WERI-Rb-1 (cell line): ENCODE data around the gene TP63.

Source experiments
- DNase-seq: peaks from one replicate; pipeline ENCODE4 v3.0.0-alpha.2; 2020
- H3K27ac ChIP-seq: fragments of 250-450 bp; sonication (Bioruptor Pico); 2 replicates; pipeline ENCODE4 v1.5.1; 2020; ENCODE audit warnings: mild to moderate bottlenecking, moderate library complexity
- H3K27me3 ChIP-seq: fragments of 250-450 bp; sonication (Bioruptor Pico); 2 replicates; pipeline ENCODE4 v1.5.1; 2021; ENCODE audit warnings: mild to moderate bottlenecking, low read depth, moderate library complexity; ENCODE audit not compliant: insufficient read depth, severe bottlenecking
- H3K36me3 ChIP-seq: fragments of 250-450 bp; sonication (Bioruptor Pico); 2 replicates; pipeline ENCODE4 v1.5.1; 2020; ENCODE audit warnings: mild to moderate bottlenecking, moderate library complexity
- H3K4me3 ChIP-seq: 2 replicates; pipeline ENCODE4 v1.5.1; 2011; ENCODE audit warnings: low read depth, mild to moderate bottlenecking, control low read depth, low read length
- H3K9me3 ChIP-seq: fragments of 250-450 bp; sonication (Bioruptor Pico); 2 replicates; pipeline ENCODE4 v1.5.1; 2021; ENCODE audit warnings: mild to moderate bottlenecking, moderate library complexity; ENCODE audit not compliant: severe bottlenecking
- TF ChIP-seq, protein P1 (sequence below): IDR thresholded peaks from 2 replicates; pipeline ENCODE4 v1.5.1; 2011; ENCODE audit warnings: low read depth, mild to moderate bottlenecking, control low read depth, inconsistent platforms, low read length

TP63 gene

DNA sequence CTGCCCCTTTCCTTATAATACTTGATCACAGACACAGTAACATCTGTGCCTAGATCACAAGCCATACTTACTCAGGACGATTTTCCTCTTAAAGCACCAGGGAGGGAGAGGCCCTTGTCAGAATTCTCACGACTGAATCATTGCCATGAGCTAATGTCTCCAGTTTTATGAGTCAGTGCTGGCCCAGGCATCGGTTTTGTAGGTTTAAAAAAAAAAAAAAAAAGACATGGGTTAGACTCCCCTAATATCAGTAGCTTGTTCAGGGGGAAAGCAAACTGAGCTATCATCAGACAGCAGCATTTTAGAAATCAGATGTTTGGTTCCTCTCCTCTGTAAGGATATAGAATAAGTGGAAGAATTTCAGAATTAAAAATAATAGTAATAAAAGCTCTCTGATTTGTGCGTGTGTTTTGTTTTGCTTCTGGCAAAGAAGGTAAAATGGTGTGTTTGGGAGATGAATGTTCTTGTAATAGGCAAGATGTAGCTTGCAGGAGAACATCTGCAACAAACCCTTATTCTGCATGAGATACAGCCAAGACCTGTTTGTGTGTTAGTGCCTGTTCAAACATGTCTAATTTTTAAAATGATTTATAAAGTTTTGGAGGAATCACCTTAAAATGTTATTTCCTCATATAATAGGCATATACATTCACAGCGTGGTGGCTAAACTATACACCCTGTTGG is 193.6 kb downstream of the TP63 start:
- TF ChIP-seq, protein P1, sequence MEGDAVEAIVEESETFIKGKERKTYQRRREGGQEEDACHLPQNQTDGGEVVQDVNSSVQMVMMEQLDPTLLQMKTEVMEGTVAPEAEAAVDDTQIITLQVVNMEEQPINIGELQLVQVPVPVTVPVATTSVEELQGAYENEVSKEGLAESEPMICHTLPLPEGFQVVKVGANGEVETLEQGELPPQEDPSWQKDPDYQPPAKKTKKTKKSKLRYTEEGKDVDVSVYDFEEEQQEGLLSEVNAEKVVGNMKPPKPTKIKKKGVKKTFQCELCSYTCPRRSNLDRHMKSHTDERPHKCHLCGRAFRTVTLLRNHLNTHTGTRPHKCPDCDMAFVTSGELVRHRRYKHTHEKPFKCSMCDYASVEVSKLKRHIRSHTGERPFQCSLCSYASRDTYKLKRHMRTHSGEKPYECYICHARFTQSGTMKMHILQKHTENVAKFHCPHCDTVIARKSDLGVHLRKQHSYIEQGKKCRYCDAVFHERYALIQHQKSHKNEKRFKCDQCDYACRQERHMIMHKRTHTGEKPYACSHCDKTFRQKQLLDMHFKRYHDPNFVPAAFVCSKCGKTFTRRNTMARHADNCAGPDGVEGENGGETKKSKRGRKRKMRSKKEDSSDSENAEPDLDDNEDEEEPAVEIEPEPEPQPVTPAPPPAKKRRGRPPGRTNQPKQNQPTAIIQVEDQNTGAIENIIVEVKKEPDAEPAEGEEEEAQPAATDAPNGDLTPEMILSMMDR = no peak
- H3K36me3 ChIP-seq = no peaks in the 10 kb centered on the region
- no peaks in the 10 kb centered on the region for H3K9me3 ChIP-seq
- no peak overlapping the region for H3K4me3 ChIP-seq
- DNase-seq = no peak
- H3K27ac ChIP-seq = no peak overlapping the region
- H3K27me3 ChIP-seq = no peaks in the 10 kb centered on the region

DNA sequence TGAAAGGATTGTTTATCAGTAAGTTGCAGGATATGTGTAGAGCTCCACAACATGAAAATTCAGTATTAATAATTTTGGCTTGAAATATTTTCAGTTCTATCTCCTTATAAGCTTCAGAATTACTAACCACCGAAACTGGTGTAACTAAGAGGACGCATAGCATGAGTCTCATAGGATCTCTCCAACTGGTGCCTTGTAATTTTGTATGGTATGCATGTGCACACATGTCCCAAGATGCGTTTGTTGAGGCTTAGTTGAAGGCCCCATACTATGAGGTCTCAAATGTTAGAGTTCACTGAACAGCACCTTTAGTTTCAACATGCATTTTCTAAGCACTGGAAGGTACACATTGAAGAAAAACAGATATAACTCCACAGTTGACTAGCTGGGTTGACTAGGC is 195.4 kb downstream of the TP63 start:
- Histone ChIP-seq H3K27me3 (no peaks in the 10 kb centered on the region), H3K27ac (no peak overlapping the region), H3K9me3 (no peaks in the 10 kb centered on the region), H3K4me3 (no peak overlapping the region), H3K36me3 (no peaks in the 10 kb centered on the region)
- no peak for DNase-seq
- TF ChIP-seq, protein P1 = no peak

DNA sequence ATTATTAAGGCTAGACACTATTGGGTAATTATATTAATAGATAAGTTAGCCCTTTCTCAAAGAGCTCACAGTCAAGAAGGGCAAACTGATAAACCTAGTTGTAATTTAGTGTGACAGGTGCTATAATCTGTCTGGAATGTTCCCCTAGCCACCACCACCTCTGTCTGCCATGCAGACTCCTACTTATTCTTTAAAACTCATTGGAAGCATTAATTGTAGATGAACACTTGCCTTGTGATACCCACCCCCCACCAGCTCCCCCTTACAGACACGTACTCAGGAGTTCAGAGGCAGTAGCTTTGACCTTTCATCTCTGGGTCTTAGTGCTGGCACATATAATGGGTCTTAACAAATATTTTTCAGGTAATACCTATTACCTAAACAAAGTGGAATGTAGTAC is 195.9 kb downstream of the TP63 start:
- H3K36me3 ChIP-seq = no peaks in the 10 kb centered on the region
- H3K4me3 ChIP-seq = no peak overlapping the region
- TF ChIP-seq, protein P1 = no peak
- no peak for DNase-seq
- H3K27ac ChIP-seq = no peak overlapping the region
- no peaks in the 10 kb centered on the region for H3K9me3 ChIP-seq
- no peaks in the 10 kb centered on the region for H3K27me3 ChIP-seq

DNA sequence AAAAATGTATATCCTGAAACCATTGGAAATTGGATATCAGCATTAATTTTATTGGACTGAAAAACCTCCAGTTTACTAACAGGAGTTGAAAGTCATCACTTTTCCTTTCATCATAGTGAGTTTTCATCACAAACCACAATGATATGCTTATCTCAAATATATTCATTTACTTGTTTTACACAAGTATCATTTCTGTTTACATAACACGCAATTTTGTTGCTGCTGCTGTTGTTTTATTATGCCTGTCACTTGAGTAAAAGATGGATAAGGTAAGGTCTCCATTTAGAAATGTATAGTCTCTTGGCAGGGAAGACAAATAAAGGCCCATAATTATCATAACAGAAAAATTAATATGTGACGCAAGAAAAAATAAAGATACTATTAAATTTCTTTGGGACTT is 199.2 kb downstream of the TP63 start:
- TF ChIP-seq, protein P1 = no peak

DNA sequence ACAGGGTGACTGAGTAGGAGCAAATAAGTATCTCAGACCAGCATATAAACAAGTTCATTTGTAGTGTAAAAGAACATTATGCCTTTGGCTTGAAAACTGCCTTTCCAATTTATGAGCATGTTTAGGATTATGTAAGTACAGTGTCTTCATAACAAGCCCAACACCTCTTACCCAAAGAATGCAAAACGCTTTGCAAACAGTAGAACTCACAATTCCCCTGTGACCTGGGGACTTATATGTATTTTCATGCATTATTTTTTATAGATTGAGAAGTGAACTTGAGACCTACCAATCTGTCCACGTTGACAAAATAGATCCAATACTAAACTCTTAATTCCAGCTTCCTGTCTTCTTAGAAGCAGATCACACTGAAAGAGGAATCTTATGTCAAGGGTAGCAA is 202.1 kb downstream of the TP63 start:
- Histone ChIP-seq H3K36me3 (no peaks in the 10 kb centered on the region), H3K27ac (no peak overlapping the region), H3K9me3 (no peaks in the 10 kb centered on the region), H3K4me3 (no peak overlapping the region), H3K27me3 (no peaks in the 10 kb centered on the region)
- no peak for DNase-seq
- TF ChIP-seq, protein P1 = no peak

More for the DNA sequence above, 199.2 kb downstream of the TP63 start:
- Histone ChIP-seq H3K9me3 (no peaks in the 10 kb centered on the region), H3K27me3 (no peaks in the 10 kb centered on the region), H3K27ac (no peak overlapping the region), H3K36me3 (no peaks in the 10 kb centered on the region), H3K4me3 (no peak overlapping the region)
- DNase-seq = no peak

DNA sequence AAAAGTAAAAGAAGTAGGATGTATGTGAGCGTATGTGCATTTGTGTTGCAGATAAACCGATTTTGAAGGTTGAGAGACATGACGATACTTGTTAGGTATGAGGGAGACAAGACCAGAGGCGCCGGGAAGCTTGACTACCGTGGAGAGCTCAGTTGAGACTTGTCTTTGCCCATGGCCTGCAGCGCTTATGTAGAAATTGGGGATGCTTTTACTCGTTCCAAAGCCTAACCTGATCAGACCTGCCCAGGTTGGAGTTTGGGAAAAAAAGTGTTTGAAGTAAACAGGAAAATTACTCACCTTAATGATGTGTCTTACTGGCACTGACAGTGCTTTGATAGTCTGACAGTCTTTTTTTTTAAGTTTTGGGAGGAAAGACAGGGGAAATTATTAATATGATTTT is 202.8 kb downstream of the TP63 start:
- no peak for DNase-seq
- no peak overlapping the region for H3K4me3 ChIP-seq
- no peaks in the 10 kb centered on the region for H3K36me3 ChIP-seq
- H3K27ac ChIP-seq = no peak overlapping the region
- H3K27me3 ChIP-seq = no peaks in the 10 kb centered on the region
- no peaks in the 10 kb centered on the region for H3K9me3 ChIP-seq
- TF ChIP-seq, protein P1 = no peak
